Ovary (tissue), 3 donors: ENCODE data around the gene NOP10.
"Not testable (repeated sequence)": the region's sequence is repeated elsewhere in the genome, so short reads cannot be mapped to it uniquely, and the experiment has no call there.

Experiments
- POLR2A ChIP-seq: fragments of 450-650 bp; IDR thresholded peaks from one replicate; pipeline ENCODE4 v1.6.1; 2017; ENCODE audit warnings: antibody characterized with exemption, mild to moderate bottlenecking, moderate library complexity
- TF ChIP-seq, protein P1 (sequence below), 3 donors: fragments of 450-650 bp in 2 of 3; fragments of 200-600 bp in 1 of 3; IDR thresholded peaks; one replicate each; pipeline versions ENCODE4 v1.5.1 to v1.8.0; 2016 to 2022; ENCODE audit warnings: antibody characterized with exemption in 3 of 3, mild to moderate bottlenecking in 1 of 3
- donor health status: DM: no; HTN: no; CAD: no.

DNA sequence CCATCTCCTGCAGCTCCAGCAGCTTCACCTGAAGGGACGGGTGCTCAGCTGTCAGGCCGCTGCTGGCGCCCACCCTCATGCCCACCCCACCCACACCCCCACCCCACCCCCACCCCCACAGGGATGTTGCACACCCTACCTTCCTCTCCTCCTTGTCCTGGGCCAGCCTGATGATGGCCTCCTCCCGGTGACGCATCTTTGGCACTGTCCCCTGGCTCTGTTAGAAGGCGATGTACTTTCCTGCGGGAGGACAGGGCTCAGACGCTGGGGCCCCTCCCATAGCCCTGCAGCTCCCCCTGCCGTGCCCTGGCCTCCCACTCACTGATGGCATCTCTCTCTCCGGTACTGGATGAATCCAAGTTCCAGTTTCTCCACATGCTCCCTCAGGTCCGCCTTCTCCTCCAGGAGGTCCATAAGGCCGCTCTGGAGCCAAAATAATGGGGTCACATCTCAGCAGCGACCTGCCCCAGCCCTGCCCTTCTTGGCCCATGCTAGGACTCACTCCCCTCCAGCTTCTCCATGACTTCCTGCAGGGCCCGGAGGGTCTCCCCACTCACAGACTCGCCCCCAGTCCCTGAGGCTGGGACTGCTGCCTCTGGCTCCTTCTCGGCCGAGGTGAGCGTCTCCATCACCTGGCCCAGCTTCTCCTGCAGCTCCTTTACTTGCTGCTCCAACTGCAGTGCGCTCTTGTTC lies 39.0 kb upstream of the NOP10 start:
- TF ChIP-seq, protein P1, sequence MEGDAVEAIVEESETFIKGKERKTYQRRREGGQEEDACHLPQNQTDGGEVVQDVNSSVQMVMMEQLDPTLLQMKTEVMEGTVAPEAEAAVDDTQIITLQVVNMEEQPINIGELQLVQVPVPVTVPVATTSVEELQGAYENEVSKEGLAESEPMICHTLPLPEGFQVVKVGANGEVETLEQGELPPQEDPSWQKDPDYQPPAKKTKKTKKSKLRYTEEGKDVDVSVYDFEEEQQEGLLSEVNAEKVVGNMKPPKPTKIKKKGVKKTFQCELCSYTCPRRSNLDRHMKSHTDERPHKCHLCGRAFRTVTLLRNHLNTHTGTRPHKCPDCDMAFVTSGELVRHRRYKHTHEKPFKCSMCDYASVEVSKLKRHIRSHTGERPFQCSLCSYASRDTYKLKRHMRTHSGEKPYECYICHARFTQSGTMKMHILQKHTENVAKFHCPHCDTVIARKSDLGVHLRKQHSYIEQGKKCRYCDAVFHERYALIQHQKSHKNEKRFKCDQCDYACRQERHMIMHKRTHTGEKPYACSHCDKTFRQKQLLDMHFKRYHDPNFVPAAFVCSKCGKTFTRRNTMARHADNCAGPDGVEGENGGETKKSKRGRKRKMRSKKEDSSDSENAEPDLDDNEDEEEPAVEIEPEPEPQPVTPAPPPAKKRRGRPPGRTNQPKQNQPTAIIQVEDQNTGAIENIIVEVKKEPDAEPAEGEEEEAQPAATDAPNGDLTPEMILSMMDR (IDR thresholded peaks at IDR 0.05), result not testable (repeated sequence)
- not testable (repeated sequence) for TF ChIP-seq POLR2A
